ENCODE data around the gene PDE7B. TPM values are rescaled to one million over a fixed set of nuclear protein-coding genes. Genes with fewer than 3 reads are reported as not detected.

PDE7B gene
- total and polyA plus RNA-seq, 4 donors: 0.75 to 5.2 (median 1.3) TPM

DNA sequence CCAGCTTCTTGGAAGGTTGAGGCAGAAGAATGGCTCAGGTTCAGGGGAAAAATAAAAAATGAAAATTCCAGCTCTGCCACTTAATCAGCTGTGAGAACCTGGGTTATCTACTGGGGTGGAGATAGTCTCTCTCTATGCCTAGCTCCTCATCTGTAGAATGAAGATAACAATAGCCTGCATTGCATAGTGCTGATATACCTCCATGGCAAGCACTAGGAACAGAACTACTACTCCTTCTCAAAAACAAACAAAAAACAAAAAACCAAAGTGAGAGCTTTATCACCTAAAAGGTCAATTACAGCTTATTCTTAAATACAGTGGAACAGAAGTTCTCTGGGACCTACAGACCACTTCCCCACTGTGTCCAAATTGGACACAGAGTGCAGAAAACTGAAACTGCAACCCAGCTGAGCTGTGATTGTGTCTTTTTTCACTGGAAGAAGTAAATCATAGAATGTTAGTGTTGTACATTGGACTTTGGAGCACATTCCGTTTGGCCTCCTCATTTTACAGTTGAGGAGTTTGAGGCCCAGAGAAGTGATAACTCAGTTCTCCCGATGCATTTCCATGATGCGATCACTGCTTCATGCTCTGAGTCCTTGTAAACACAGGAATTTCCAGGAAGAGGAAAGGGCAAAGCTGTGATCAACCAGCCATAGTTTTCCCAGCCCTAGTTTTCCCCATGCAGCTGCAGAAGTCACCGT is 375.3 kb downstream of the PDE7B start:
- H3K27ac ChIP-seq (ENCODE audit: low read depth in 1 of 2, low read length in 2 of 2): peak overlapping the region; percentile 76 to 91
- no peaks in the 10 kb centered on the region for H3K36me3 ChIP-seq (ENCODE audit: control insufficient read depth in 4 of 4, insufficient read depth in 3 of 4, low read depth in 1 of 4, low read length in 3 of 4)
- no peaks in the 10 kb centered on the region for H3K27me3 ChIP-seq (ENCODE audit: control insufficient read depth in 4 of 4, insufficient read depth in 4 of 4, low read length in 3 of 4)
- peak overlapping the region; percentile 85 to 88 for H3K9ac ChIP-seq (ENCODE audit: low read depth in 1 of 2, low read length in 2 of 2)
- 50% methylated on average over 4 of the region's 4 CpGs for WGBS
- no peak for DNase-seq (ENCODE audit: low spot score)
- H3K4me3 ChIP-seq (ENCODE audit: low read depth in 1 of 3, low read length in 3 of 3): peak overlapping the region in 2 of 3 donors; percentile 54 to 55
- no peak for TF ChIP-seq EGR1 (IDR thresholded peaks at IDR 0.05; ENCODE audit: low read depth in 2 of 2)
- peak; percentile 65 for TF ChIP-seq SP1 (IDR thresholded peaks at IDR 0.05)
- TF ChIP-seq FOXA1 (IDR thresholded peaks at IDR 0.05): no peak
- TF ChIP-seq HNF4A (conservative IDR thresholded peaks at IDR 0.05): peak; percentile 62 to 78
- peak; percentile 37 for TF ChIP-seq HNF4G (IDR thresholded peaks at IDR 0.05)
- no peaks in the 10 kb centered on the region for H3K9me3 ChIP-seq (ENCODE audit: control insufficient read depth in 4 of 4, low read length in 3 of 4)
- H3K4me1 ChIP-seq (ENCODE audit: control insufficient read depth in 4 of 4, insufficient read depth in 4 of 4, low read length in 3 of 4): peaks cover 3 to 15% (median 7%) of the 10 kb centered on the region in 4 donors

DNA sequence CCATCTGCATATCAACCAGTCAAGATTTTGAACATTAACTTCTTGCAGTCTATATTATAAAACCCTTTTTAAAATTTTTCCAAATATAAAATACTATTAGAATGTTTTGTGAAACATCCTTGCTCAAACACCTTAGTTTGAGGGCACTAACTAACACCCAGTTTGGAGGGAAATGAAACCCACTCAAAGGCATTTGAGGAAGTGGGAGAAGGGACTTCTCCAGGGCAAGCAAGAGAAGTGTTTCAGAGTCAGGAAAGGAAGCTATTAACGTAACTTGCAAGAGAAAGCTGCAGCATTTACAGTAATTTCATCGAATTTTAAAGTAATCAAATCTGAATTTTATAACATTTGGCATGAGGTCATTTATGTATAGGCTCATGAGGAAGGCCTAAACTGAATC is 377.3 kb downstream of the PDE7B start:
- H3K4me1 ChIP-seq (ENCODE audit: control insufficient read depth in 4 of 4, insufficient read depth in 4 of 4, low read length in 3 of 4): peaks cover 3 to 15% (median 7%) of the 10 kb centered on the region in 4 donors
- H3K9ac ChIP-seq (ENCODE audit: low read depth in 1 of 2, low read length in 2 of 2): no peak overlapping the region
- H3K9me3 ChIP-seq (ENCODE audit: control insufficient read depth in 4 of 4, low read length in 3 of 4): no peaks in the 10 kb centered on the region
- no peak overlapping the region for H3K27ac ChIP-seq (ENCODE audit: low read depth in 1 of 2, low read length in 2 of 2)
- no peaks in the 10 kb centered on the region for H3K36me3 ChIP-seq (ENCODE audit: control insufficient read depth in 4 of 4, insufficient read depth in 3 of 4, low read depth in 1 of 4, low read length in 3 of 4)
- no peaks in the 10 kb centered on the region for H3K27me3 ChIP-seq (ENCODE audit: control insufficient read depth in 4 of 4, insufficient read depth in 4 of 4, low read length in 3 of 4)
- no peak for DNase-seq (ENCODE audit: low spot score)
- WGBS: 86% methylated on average over 2 of the region's 2 CpGs
- H3K4me3 ChIP-seq (ENCODE audit: low read depth in 1 of 3, low read length in 3 of 3): no peak overlapping the region
- TF ChIP-seq YY1 (IDR thresholded peaks at IDR 0.05) (no peak), FOXA1 (IDR thresholded peaks at IDR 0.05) (no peak), HNF4G (IDR thresholded peaks at IDR 0.05) (no peak), FOXA2 (IDR thresholded peaks at IDR 0.05) (no peak), GABPA (IDR thresholded peaks at IDR 0.05 in 1 of 2, conservative IDR thresholded peaks at IDR 0.05 in 1 of 2) (no peak), RAD21 (IDR thresholded peaks at IDR 0.05) (no peak), TAF1 (conservative IDR thresholded peaks at IDR 0.05) (no peak), NR2F2 (IDR thresholded peaks at IDR 0.05) (no peak), JUND (IDR thresholded peaks at IDR 0.05) (no peak), SP1 (IDR thresholded peaks at IDR 0.05) (no peak), EGR1 (IDR thresholded peaks at IDR 0.05; ENCODE audit: low read depth in 2 of 2) (no peak), RXRA (IDR thresholded peaks at IDR 0.05) (no peak), HNF4A (conservative IDR thresholded peaks at IDR 0.05) (no peak)
- TF ChIP-seq, protein P1, sequence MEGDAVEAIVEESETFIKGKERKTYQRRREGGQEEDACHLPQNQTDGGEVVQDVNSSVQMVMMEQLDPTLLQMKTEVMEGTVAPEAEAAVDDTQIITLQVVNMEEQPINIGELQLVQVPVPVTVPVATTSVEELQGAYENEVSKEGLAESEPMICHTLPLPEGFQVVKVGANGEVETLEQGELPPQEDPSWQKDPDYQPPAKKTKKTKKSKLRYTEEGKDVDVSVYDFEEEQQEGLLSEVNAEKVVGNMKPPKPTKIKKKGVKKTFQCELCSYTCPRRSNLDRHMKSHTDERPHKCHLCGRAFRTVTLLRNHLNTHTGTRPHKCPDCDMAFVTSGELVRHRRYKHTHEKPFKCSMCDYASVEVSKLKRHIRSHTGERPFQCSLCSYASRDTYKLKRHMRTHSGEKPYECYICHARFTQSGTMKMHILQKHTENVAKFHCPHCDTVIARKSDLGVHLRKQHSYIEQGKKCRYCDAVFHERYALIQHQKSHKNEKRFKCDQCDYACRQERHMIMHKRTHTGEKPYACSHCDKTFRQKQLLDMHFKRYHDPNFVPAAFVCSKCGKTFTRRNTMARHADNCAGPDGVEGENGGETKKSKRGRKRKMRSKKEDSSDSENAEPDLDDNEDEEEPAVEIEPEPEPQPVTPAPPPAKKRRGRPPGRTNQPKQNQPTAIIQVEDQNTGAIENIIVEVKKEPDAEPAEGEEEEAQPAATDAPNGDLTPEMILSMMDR (IDR thresholded peaks at IDR 0.05; ENCODE audit: low read depth, low read length, missing input control): no peak
- TF ChIP-seq, protein P2, sequence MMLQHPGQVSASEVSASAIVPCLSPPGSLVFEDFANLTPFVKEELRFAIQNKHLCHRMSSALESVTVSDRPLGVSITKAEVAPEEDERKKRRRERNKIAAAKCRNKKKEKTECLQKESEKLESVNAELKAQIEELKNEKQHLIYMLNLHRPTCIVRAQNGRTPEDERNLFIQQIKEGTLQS (IDR thresholded peaks at IDR 0.05): no peak
- TF ChIP-seq, protein P3, sequence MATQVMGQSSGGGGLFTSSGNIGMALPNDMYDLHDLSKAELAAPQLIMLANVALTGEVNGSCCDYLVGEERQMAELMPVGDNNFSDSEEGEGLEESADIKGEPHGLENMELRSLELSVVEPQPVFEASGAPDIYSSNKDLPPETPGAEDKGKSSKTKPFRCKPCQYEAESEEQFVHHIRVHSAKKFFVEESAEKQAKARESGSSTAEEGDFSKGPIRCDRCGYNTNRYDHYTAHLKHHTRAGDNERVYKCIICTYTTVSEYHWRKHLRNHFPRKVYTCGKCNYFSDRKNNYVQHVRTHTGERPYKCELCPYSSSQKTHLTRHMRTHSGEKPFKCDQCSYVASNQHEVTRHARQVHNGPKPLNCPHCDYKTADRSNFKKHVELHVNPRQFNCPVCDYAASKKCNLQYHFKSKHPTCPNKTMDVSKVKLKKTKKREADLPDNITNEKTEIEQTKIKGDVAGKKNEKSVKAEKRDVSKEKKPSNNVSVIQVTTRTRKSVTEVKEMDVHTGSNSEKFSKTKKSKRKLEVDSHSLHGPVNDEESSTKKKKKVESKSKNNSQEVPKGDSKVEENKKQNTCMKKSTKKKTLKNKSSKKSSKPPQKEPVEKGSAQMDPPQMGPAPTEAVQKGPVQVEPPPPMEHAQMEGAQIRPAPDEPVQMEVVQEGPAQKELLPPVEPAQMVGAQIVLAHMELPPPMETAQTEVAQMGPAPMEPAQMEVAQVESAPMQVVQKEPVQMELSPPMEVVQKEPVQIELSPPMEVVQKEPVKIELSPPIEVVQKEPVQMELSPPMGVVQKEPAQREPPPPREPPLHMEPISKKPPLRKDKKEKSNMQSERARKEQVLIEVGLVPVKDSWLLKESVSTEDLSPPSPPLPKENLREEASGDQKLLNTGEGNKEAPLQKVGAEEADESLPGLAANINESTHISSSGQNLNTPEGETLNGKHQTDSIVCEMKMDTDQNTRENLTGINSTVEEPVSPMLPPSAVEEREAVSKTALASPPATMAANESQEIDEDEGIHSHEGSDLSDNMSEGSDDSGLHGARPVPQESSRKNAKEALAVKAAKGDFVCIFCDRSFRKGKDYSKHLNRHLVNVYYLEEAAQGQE (IDR thresholded peaks at IDR 0.05): no peak
- TF ChIP-seq, protein P4, sequence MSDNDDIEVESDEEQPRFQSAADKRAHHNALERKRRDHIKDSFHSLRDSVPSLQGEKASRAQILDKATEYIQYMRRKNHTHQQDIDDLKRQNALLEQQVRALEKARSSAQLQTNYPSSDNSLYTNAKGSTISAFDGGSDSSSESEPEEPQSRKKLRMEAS (IDR thresholded peaks at IDR 0.05): no peak
- TF ChIP-seq, protein P5, sequence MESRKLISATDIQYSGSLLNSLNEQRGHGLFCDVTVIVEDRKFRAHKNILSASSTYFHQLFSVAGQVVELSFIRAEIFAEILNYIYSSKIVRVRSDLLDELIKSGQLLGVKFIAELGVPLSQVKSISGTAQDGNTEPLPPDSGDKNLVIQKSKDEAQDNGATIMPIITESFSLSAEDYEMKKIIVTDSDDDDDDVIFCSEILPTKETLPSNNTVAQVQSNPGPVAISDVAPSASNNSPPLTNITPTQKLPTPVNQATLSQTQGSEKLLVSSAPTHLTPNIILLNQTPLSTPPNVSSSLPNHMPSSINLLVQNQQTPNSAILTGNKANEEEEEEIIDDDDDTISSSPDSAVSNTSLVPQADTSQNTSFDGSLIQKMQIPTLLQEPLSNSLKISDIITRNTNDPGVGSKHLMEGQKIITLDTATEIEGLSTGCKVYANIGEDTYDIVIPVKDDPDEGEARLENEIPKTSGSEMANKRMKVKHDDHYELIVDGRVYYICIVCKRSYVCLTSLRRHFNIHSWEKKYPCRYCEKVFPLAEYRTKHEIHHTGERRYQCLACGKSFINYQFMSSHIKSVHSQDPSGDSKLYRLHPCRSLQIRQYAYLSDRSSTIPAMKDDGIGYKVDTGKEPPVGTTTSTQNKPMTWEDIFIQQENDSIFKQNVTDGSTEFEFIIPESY (IDR thresholded peaks at IDR 0.05): no peak
